ENCODE measurements around the gene CTNNA1.
"Not testable (repeated sequence)": the region's sequence is repeated elsewhere in the genome, so short reads cannot be mapped to it uniquely, and the experiment has no call there.

- not testable (repeated sequence) for TF ChIP-seq SMAD3 (CRISPR knock-in tag; conservative IDR thresholded peaks at IDR 0.05); YY1 (IDR thresholded peaks at IDR 0.05; ENCODE audit: borderline replicate concordance in 1 of 3, control insufficient read depth in 1 of 3, extremely low read depth in 1 of 3, insufficient read depth in 3 of 3, insufficient read length in 1 of 3, insufficient replicate concordance in 2 of 3, low read depth in 1 of 3, low read length in 2 of 3); CTCF (IDR thresholded peaks at IDR 0.05 in 2 of 3, conservative IDR thresholded peaks at IDR 0.05 in 1 of 3; ENCODE audit: insufficient read depth in 2 of 3, low read depth in 1 of 3, low read length in 3 of 3); E2F1 (CRISPR knock-in tag; IDR thresholded peaks at IDR 0.05)
These were observed 49.4 kb upstream of the CTNNA1 start for GRCh38 chr5:138703777-138704176.

Data from K562 (cell line).